ENCODE data around the gene IL31RA. TPM values are rescaled to one million over a fixed set of nuclear protein-coding genes. Genes with fewer than 3 reads are reported as not detected.

IL31RA gene
- total RNA-seq, 1 donor from 2014 or later = not detected

GRCh38 chr5:55857247-55857640 lies 6.1 kb downstream of the IL31RA start:
- FAIRE-seq (no peak), DNase-seq (ENCODE audit: low spot score in 2 of 2) (no peak)

DNA sequence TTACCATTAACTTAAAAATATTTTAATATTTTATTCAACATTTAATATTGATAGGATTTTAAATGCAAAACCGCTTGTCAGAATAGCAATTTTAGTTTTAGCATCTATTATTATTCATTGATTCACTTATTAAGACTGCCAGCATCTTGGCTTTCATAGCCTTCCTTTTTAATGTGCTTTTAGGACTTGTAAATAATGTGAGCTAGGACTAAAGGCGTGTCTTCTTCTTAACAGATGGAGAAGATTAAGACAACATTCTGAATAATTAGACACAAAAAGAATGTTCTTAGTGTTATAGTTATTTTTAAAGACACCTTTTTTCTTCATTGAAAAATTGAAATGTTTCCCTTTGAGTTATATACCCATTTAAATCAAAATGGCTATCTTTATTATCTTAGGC lies 6.9 kb downstream of the IL31RA start:
- no peak for FAIRE-seq
- DNase-seq (ENCODE audit: low spot score in 2 of 2) = no peak

GRCh38 chr5:55860288-55860687 lies 9.1 kb downstream of the IL31RA start:
- FAIRE-seq (no peak), DNase-seq (ENCODE audit: low spot score in 2 of 2) (no peak)

- FAIRE-seq (no peak), DNase-seq (ENCODE audit: low spot score in 2 of 2) (no peak)
Measured at GRCh38 chr5:55860709-55861108, 9.6 kb downstream of the IL31RA start.

GRCh38 chr5:55864606-55865541 lies 13.7 kb downstream of the IL31RA start:
- no peak for FAIRE-seq
- DNase-seq (ENCODE audit: low spot score in 2 of 2) = no peak

GRCh38 chr5:55865831-55866230 lies 14.7 kb downstream of the IL31RA start:
- no peak for DNase-seq (ENCODE audit: low spot score in 2 of 2)
- FAIRE-seq = no peak

DNA sequence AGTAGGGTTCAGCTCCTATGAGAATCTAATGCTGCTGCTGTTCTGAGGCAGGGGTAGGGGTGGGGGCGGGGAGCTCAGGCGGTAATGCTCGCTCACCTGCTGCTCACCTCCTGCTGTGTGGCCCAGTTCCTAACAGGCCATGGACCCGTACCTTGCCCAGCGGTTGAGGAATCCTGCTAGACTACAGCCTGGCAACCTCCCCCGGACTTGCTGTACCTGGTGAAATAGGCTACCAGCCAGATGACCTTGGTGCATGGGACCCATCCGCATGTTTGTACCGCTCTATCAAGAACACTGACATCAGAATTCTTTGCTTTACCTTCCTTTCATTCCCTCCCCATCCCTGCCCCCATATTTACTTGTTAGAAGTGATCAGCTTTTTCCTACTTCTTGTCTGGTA lies 15.3 kb downstream of the IL31RA start:
- FAIRE-seq = no peak
- DNase-seq (ENCODE audit: low spot score in 2 of 2) = no peak

- no peak for FAIRE-seq
Measured at GRCh38 chr5:55866934-55867333, 15.8 kb downstream of the IL31RA start.

GRCh38 chr5:55868846-55869245 lies 17.7 kb downstream of the IL31RA start:
- no peak for DNase-seq (ENCODE audit: low spot score in 2 of 2)
- no peak for FAIRE-seq

More at GRCh38 chr5:55866934-55867333, 15.8 kb downstream of the IL31RA start:
- no peak for DNase-seq (ENCODE audit: low spot score in 2 of 2)

DNA sequence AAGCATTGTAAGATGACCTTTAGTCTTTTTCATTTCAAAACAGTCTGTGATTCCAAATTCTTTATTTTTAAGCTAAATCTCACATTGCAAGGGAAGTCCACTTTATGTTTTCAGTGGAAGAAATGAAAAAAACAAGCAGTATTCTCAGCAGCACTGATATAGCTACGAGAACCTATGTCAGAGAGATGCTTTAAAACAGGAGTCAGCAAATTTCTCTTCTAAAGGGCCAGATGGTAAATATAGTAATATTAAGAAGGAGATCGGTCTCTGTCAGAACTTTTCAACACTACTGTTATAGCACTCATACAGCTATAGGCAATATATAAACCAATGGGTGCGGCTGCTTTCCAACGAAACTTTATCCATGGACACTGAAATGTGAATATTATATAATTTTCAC lies 18.7 kb downstream of the IL31RA start:
- FAIRE-seq (no peak), DNase-seq (ENCODE audit: low spot score in 2 of 2) (no peak)

DNA sequence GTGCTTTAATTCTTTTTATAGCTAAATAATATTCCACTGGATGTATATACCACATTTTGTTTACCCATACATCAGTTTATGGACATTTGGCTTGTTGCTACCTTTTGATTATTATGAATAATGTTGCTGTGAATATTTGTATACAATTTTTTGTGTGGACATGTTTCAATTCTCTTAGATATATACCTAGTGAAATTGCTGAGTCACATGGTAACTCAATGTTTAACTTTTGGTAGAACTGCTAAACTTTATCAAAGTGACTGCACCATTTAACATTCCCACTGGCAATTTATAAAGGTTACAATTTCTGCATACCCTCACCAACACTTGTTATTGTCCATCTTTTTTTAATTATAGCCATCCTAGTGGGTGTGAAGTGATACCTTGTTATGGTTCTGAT lies 22.1 kb downstream of the IL31RA start:
- FAIRE-seq (no peak), DNase-seq (ENCODE audit: low spot score in 2 of 2) (no peak)

GRCh38 chr5:55877655-55878054 lies 26.5 kb downstream of the IL31RA start:
- no peak for FAIRE-seq

GRCh38 chr5:55880453-55880852 lies 29.3 kb downstream of the IL31RA start:
- DNase-seq (ENCODE audit: low spot score in 2 of 2) = no peak
- FAIRE-seq = no peak

More at GRCh38 chr5:55877655-55878054, 26.5 kb downstream of the IL31RA start:
- no peak for DNase-seq (ENCODE audit: low spot score in 2 of 2)

DNA sequence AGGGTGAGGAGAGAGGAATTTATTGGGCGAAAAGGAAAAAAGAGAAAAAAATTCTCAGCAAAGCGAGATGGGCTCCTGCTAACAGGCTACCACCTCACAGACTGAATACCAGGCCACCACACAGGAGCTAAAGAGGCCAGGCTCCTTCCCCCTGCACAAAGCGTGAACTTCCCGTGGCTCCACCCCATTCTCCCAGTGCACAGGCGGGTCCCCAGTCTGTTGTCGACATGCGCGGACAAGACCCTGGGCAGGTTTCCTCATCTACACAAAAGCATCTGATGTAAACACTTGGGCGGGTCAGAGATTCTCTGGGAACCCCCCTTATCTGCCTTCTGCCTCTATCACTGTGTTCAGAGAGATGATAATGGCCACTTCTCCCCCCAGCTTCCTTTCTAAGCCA lies 34.2 kb downstream of the IL31RA start:
- no peak for FAIRE-seq
- DNase-seq (ENCODE audit: low spot score in 2 of 2) = no peak

DNA sequence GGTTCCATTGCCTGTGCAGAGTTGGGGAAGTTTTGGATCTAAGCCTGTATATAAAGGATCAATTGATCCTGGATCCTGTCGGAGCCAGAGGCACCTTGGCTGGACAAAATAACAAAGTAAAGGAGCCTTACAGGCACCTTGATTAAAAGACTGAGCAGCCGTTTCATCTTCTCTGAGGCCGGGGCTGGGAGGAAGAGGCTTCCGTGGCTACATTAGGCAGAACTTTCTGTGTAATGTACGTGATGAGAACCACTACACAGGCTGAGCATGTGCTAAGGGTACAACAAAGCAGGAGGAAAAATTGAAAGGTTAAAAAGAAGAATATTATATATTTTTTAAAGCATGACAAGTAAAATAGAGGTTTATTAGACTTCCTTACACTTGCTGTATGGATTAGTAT lies 37.0 kb downstream of the IL31RA start:
- FAIRE-seq (no peak), DNase-seq (ENCODE audit: low spot score in 2 of 2) (no peak)

GRCh38 chr5:55892479-55892878 lies 41.3 kb downstream of the IL31RA start:
- FAIRE-seq (no peak), DNase-seq (ENCODE audit: low spot score in 2 of 2) (no peak)

DNA sequence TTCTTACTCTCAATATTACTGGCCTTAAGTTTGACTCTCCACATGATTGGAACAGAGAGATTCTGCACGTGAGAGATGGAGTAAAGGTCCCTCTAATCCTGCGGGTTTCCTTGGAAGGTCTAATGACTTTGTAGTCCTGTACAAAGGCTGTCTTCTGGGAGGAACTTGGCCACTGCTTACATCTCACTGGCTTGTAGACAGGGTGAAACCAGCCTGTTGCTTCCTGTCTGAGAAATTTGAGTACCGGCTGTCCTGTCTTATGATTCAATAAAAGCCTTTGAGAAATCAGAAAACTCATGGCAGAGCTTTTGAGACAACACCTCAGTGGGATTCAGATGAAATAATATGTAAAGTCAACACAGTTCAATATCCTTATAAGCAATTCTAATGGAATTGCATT lies 43.0 kb downstream of the IL31RA start:
- DNase-seq (ENCODE audit: low spot score in 2 of 2) (no peak), FAIRE-seq (no peak)

DNA sequence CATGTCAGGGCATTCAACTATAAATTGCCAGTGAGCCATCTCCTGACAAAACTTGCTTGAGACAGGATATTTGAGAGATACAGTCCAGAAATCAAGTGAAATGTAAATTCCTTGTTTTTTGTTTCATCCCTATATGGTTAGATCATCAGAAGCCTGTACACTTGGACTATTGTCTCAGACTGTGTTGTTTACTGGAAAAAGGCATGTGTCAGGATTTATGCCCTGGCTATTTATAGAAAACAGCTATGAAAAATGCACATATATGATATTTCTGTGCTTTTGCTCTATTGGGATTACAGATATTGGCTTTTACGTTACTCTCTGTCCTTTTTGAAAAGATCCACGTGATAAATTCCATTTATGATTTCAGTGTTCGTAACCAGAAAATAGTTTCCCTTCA lies 44.2 kb downstream of the IL31RA start:
- DNase-seq (ENCODE audit: low spot score in 2 of 2) (no peak), FAIRE-seq (no peak)

DNA sequence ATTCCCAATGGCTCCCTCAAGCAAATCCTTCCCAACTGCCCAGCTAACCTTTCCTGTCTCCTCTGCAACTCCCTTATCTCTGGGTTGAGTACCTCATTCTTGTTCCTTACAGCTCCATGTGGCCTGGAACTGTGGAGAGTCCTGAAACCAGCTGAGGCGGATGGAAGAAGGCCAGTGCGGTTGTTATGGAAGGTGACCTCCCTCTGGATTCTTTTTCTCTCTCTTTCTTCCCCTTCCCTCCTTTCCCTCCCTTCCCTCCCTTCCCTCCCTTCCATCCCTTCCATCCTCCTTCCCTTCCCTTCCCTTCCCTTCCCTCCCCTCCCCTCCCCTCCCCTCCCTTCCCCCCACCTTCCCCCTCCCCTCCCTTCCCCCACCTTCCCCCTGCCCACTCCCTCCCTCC lies 45.1 kb downstream of the IL31RA start:
- no peak for DNase-seq (ENCODE audit: low spot score in 2 of 2)
- FAIRE-seq = no peak

GRCh38 chr5:55896663-55897062 lies 45.5 kb downstream of the IL31RA start:
- FAIRE-seq (no peak), DNase-seq (ENCODE audit: low spot score in 2 of 2) (no peak)

- no peak for DNase-seq (ENCODE audit: low spot score in 2 of 2)
- FAIRE-seq = no peak
Measured at GRCh38 chr5:55897206-55897894, 46.2 kb downstream of the IL31RA start.

GRCh38 chr5:55897905-55898304 lies 46.7 kb downstream of the IL31RA start:
- DNase-seq (ENCODE audit: low spot score in 2 of 2) (peak in 1 of 2 donors; percentile 35), FAIRE-seq (no peak)

Measured in frontal cortex (tissue), 4 donors.